ENCODE results near the gene SLC24A3. TPM values are rescaled to one million over a fixed set of nuclear protein-coding genes. Genes with fewer than 3 reads are reported as not detected.

The SLC24A3 gene
- total RNA-seq, 3 donors from 2014 or later: 4.9 to 12.3 (median 5.9) TPM

DNA sequence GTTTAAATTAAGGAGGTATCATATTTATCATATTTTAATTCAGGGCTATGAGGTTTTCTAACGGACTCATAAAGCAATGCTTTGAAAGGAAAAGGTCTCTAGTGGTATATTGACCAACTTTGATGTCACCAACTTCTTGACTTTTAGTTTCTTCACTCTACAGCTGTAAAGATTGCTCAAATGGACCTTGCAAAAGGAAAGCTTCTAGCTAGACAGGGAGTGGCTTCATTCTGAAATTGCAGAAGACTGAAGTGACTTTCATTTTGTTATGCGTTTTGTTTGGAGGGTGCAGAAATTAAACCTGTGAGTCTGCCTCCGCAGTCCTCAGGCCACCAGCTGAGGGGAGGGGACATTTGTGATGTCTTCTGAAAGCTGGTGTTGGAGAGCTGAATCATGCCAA lies 95.7 kb downstream of the SLC24A3 start:
- intact Hi-C loops (cut with DNase I; ENCODE audit: low total_unique reads): no loop called here
- no peaks in the 10 kb centered on the region for H3K4me1 ChIP-seq
- TF ChIP-seq, protein P1, sequence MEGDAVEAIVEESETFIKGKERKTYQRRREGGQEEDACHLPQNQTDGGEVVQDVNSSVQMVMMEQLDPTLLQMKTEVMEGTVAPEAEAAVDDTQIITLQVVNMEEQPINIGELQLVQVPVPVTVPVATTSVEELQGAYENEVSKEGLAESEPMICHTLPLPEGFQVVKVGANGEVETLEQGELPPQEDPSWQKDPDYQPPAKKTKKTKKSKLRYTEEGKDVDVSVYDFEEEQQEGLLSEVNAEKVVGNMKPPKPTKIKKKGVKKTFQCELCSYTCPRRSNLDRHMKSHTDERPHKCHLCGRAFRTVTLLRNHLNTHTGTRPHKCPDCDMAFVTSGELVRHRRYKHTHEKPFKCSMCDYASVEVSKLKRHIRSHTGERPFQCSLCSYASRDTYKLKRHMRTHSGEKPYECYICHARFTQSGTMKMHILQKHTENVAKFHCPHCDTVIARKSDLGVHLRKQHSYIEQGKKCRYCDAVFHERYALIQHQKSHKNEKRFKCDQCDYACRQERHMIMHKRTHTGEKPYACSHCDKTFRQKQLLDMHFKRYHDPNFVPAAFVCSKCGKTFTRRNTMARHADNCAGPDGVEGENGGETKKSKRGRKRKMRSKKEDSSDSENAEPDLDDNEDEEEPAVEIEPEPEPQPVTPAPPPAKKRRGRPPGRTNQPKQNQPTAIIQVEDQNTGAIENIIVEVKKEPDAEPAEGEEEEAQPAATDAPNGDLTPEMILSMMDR (IDR thresholded peaks at IDR 0.05): no peak
- no peak overlapping the region for H3K27ac ChIP-seq
- no peaks in the 10 kb centered on the region for H3K9me3 ChIP-seq
- no peaks in the 10 kb centered on the region for H3K36me3 ChIP-seq
- H3K27me3 ChIP-seq: no peaks in the 10 kb centered on the region
- DNase-seq (ENCODE audit: low spot score in 2 of 2): no peak
- no peak overlapping the region for H3K4me3 ChIP-seq

DNA sequence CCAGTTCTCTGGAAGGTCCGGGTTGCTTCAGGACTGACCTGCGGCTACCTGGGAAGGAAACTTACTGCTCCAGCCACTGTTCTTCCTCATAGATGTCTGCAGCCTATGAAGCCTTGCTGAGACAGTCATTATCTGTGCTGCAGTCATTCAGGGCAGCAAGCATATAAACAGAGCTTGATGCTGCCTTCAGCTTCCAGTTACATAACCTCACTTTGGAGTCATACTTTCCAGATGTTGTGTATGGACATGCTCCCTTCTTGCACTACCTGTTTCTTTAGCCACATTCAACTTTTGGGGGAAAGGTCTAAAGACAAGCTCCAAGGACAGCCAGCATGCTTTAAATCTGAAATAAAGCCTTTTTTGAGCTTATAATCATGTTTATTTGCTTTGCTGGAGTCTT lies 98.1 kb downstream of the SLC24A3 start:
- DNase-seq (ENCODE audit: low spot score in 2 of 2): no peak
- Histone ChIP-seq H3K4me1 (no peaks in the 10 kb centered on the region), H3K27me3 (no peaks in the 10 kb centered on the region), H3K9me3 (no peaks in the 10 kb centered on the region), H3K4me3 (no peak overlapping the region), H3K36me3 (no peaks in the 10 kb centered on the region), H3K27ac (no peak overlapping the region)
- no peak for TF ChIP-seq POLR2A (IDR thresholded peaks at IDR 0.05)
- TF ChIP-seq, protein P1 (IDR thresholded peaks at IDR 0.05): no peak
- TF ChIP-seq POLR2AphosphoS5 (IDR thresholded peaks at IDR 0.05): no peak
- intact Hi-C loops (cut with DNase I; ENCODE audit: low total_unique reads): no loop called here

DNA sequence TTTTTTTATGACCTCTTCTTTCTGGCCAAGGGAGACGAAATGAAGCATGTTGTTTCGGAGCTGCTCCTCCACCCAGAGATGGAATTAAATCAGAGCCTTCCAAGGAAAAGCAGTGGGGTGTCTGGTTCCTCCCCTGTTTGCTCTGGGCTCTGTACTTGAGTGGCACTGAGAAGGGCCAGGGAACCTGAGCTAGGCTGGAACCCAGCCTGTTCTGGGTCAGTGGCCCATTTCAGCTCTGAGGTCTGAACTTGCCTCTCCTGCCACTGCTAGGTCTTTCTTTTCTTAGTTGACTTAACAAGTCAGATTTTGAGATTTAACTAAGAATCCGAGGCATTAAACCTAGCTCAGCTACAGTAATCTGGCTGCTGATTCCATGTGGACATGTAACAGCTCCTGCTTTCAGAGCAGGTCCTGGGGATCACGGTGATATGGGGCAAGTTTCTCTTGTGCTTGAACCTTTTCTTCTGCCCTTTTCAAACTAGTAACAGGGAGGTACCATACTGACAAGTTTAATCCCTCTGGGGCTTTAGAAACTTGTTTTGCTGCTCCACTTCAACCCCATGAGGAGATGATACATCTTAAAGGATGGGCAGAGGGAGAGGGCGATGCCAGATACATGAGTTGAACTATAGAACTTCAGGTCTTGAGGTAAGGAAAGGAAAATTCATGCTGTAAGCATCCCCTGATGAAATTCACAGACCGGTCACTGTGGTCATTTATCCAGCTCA lies 101.1 kb downstream of the SLC24A3 start:
- intact Hi-C loops (cut with DNase I; ENCODE audit: low total_unique reads): no loop called here
- Histone ChIP-seq H3K36me3 (no peaks in the 10 kb centered on the region), H3K4me1 (no peaks in the 10 kb centered on the region), H3K27ac (no peak overlapping the region), H3K4me3 (no peak overlapping the region), H3K9me3 (no peaks in the 10 kb centered on the region), H3K27me3 (no peaks in the 10 kb centered on the region)
- no peak for DNase-seq (ENCODE audit: low spot score in 2 of 2)
- TF ChIP-seq POLR2A (IDR thresholded peaks at IDR 0.05) (no peak), POLR2AphosphoS5 (IDR thresholded peaks at IDR 0.05) (no peak)
- TF ChIP-seq, protein P1 (IDR thresholded peaks at IDR 0.05): no peak

DNA sequence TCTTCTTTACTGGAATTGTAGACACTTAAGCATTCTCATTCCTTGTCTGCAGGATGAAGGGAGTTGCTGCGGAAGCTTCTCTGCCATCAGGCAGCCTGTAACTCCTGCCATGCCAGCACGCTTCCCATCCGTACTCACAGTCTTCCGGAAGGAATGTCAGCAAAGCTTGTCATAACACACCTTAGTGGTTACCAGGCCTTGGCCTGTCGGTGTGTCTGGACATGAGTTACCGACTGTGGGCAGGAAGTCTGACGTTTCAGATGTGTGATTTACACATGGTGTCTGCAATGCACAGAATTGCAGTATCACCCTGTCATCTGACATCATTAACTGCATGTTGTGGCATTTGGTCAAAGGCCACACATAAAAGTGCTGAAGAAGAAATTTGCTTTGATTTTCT lies 102.2 kb downstream of the SLC24A3 start:
- DNase-seq (ENCODE audit: low spot score in 2 of 2): no peak
- intact Hi-C loops (cut with DNase I; ENCODE audit: low total_unique reads): no loop called here
- Histone ChIP-seq H3K27me3 (no peaks in the 10 kb centered on the region), H3K4me1 (no peaks in the 10 kb centered on the region), H3K36me3 (no peaks in the 10 kb centered on the region), H3K9me3 (no peaks in the 10 kb centered on the region), H3K27ac (no peak overlapping the region), H3K4me3 (no peak overlapping the region)
- TF ChIP-seq, protein P1 (IDR thresholded peaks at IDR 0.05): no peak
- TF ChIP-seq POLR2AphosphoS5 (IDR thresholded peaks at IDR 0.05) (no peak), POLR2A (IDR thresholded peaks at IDR 0.05) (no peak)

DNA sequence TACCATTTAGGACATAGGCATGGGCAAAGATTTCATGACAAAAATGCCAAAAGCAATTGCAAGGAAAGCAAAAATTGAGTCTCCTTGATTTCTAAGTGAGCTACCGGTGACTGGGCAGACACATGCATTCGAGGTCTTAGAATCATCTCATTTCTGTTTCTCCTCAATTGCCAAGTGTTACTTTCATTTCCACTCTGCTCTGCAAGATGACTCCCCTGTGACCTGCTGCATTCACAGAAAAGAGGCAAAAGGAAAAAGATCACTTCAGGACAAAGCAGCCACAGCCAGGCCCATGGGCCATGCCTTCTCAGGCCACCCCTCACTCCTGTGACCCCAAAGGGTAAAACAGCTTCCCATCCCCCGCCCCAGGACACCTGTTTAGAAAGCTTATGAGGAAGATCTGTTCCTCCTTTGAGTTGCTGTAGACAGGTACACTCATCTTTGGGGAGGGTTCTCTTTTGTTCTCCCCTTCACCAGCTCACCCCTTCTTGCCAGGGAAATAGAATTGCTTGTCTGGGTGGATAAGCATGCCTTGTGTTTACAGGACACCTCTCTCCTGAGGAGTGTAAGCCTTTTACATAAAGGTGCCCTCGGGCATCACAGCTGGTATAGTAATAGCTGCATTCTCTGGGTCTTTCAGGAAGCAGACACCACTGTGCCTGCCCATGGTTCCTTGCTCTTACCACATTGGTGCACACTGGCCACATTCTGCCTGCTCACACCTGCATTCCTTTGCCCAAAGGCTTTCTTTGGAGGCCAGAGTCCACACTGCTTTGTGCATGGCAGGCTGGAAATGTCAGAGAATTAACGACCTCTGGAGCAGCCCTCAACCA lies 105.0 kb downstream of the SLC24A3 start:
- no peak for DNase-seq (ENCODE audit: low spot score in 2 of 2)
- H3K27ac ChIP-seq: no peak overlapping the region
- H3K4me1 ChIP-seq: no peaks in the 10 kb centered on the region
- no peaks in the 10 kb centered on the region for H3K36me3 ChIP-seq
- no peaks in the 10 kb centered on the region for H3K9me3 ChIP-seq
- TF ChIP-seq POLR2A (IDR thresholded peaks at IDR 0.05) (no peak), POLR2AphosphoS5 (IDR thresholded peaks at IDR 0.05) (no peak)
- TF ChIP-seq, protein P1 (IDR thresholded peaks at IDR 0.05): no peak
- intact Hi-C loops (cut with DNase I; ENCODE audit: low total_unique reads): no loop called here
- no peak overlapping the region for H3K4me3 ChIP-seq
- H3K27me3 ChIP-seq: no peaks in the 10 kb centered on the region

All from breast epithelium (tissue), 4 donors.